ENCODE measurements around the gene MEF2A. TPM values are rescaled to one million over a fixed set of nuclear protein-coding genes. Genes with fewer than 3 reads are reported as not detected.

Gene MEF2A
- total RNA-seq, 4 donors from 2014 or later: 71.9 to 126 (median 103) TPM

DNA sequence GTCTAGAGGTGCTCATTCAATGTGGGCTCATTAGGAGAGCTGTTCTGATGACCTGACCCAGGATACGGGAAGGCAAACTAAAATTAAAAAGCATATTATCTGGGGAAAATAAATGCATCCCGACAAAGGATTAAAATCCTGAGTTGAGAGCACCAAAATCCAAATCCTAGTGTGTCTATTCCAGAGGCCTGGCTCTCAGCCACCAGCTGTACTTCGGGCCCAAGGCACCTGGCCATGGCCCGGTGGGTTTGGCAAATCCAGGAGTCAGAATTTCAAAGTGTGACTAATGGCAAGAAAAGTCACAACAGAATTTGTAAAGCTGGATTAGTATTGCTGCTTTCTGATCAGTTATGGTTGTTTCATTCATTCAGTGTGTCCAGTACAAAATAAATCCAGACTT is 170.1 kb downstream of the MEF2A start:
- DNase-seq (ENCODE audit: low spot score in 2 of 2): no peak
- intact Hi-C loops (cut with DNase I; ENCODE audit: low total_unique reads): no loop called here
- 69 to 72% methylated on average over 4 of the region's 4 CpGs for WGBS, 2 donors
- TF ChIP-seq, protein P1, sequence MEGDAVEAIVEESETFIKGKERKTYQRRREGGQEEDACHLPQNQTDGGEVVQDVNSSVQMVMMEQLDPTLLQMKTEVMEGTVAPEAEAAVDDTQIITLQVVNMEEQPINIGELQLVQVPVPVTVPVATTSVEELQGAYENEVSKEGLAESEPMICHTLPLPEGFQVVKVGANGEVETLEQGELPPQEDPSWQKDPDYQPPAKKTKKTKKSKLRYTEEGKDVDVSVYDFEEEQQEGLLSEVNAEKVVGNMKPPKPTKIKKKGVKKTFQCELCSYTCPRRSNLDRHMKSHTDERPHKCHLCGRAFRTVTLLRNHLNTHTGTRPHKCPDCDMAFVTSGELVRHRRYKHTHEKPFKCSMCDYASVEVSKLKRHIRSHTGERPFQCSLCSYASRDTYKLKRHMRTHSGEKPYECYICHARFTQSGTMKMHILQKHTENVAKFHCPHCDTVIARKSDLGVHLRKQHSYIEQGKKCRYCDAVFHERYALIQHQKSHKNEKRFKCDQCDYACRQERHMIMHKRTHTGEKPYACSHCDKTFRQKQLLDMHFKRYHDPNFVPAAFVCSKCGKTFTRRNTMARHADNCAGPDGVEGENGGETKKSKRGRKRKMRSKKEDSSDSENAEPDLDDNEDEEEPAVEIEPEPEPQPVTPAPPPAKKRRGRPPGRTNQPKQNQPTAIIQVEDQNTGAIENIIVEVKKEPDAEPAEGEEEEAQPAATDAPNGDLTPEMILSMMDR (IDR thresholded peaks at IDR 0.05): no peak
- TF ChIP-seq POLR2A (IDR thresholded peaks at IDR 0.05): no peak
- no peak overlapping the region for H3K4me3 ChIP-seq (ENCODE audit: low read depth, poor library complexity, severe bottlenecking)

DNA sequence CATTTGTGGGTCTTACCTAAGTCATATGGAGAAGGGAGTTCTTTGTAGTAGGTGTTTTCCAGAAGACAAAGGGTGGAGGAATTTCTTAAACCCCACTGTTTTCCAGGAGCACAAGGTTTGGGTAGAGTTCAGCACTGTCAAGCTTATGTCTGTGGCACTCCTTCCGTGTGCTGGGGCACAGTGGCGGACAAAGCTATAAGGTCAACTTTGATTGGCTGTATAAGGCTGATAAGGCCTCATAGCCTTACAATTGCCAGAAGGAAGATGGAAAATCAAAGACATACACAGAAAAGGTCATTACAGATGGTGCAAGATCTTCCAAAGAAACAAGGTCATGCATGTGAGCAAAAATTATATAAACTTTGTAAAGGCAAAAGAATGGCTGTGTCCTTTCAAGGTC is 170.9 kb downstream of the MEF2A start:
- no peak for TF ChIP-seq POLR2A (IDR thresholded peaks at IDR 0.05)
- TF ChIP-seq, protein P1 (IDR thresholded peaks at IDR 0.05): no peak
- no peak for DNase-seq (ENCODE audit: low spot score in 2 of 2)
- WGBS, 2 donors: 83 to 88% methylated on average over 2 of the region's 2 CpGs
- intact Hi-C loops (cut with DNase I; ENCODE audit: low total_unique reads): no loop called here
- H3K4me3 ChIP-seq (ENCODE audit: low read depth, poor library complexity, severe bottlenecking): no peak overlapping the region

DNA sequence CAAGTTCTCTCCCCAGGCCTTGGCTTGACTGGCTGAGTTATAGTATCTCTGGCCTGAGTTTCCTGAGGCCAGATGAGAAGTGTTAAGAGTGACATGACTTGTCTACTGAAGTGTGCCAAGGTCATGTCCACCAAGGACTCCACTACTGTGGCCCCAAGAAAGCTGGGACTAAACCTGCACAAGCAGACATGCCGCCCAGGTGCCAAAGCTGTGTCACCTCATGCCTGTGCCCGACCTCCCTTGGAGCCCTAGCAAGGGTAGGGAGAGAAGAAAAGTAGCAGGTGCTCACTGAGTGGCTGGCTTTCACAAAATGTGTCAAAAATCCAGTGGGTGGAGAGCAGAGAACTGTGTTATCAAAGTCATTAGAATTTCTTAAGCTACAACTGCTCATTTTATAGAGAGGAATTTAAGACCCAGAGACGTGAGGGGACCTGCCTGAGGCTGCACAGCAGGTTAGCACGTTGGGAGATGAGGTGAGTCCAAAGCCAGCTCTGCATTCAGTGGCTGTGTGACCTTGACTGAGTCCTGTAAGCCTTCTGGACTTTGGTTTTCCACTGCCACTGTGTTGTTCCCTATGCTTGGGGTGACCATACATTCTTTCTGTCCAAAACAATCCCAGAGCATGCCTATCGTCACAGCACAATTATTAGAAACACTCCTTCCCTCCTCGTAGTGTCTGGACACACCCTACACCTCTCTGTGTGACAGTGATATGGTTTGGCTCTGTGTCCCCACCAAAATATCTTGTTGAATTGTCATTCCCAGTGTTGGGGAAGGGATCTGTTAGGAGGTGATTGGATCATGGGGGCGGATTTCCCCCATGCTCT is 172.4 kb downstream of the MEF2A start:
- no peak for DNase-seq (ENCODE audit: low spot score in 2 of 2)
- intact Hi-C loops (cut with DNase I; ENCODE audit: low total_unique reads): no loop called here
- 76 to 83% methylated on average over 7 of the region's 7 CpGs for WGBS, 2 donors
- no peak for TF ChIP-seq POLR2A (IDR thresholded peaks at IDR 0.05)
- TF ChIP-seq, protein P1 (IDR thresholded peaks at IDR 0.05): no peak
- no peak overlapping the region for H3K4me3 ChIP-seq (ENCODE audit: low read depth, poor library complexity, severe bottlenecking)

DNA sequence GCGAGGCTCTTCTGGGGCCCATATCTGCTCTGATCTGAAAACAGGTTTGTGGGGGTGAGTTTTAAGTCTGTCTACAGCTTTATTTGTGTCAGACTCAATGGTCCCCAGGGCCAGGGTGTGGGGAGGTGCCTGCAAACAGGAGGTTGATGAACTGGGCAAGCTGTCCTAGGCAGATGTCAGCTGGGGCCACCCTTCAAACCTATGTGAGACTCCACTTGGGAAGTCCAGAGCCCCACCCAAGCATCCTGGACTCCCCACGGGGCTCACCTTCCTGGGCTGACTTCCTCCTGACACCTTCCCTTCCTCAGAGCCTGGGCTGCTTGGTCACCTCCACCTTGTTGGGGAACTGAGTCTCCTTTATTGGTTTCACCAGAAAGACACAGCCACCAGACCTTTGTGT is 176.1 kb downstream of the MEF2A start:
- intact Hi-C loops (cut with DNase I; ENCODE audit: low total_unique reads): loop anchor here (10.0 kb wide), 1 partner anchor 467 kb away; no protein-coding TSS in a partner anchor
- no peak overlapping the region for H3K4me3 ChIP-seq (ENCODE audit: low read depth, poor library complexity, severe bottlenecking)
- DNase-seq (ENCODE audit: low spot score in 2 of 2): no peak
- TF ChIP-seq, protein P1 (IDR thresholded peaks at IDR 0.05): no peak
- no peak for TF ChIP-seq POLR2A (IDR thresholded peaks at IDR 0.05)
- 66 to 86% methylated on average over 2 of the region's 2 CpGs for WGBS, 2 donors

DNA sequence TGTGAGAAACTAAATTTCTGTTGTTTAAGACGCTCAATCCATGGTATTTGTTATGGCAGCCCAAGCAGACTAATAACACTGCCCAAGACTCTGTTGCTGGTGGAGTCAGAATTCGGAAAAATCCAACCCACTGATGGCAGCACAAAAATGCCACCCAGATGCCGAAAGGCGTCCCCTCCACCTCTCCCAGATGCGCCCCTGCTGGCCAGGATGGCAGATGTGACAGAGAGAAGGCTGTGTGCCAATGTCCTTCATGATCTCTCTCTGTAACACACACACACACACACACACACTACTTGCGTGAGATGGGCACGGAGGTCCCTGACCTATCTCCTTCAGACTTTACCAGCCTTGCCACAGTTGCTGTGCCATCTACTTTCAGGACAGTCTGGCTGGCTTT is 178.4 kb downstream of the MEF2A start:
- 93 to 95% methylated on average over 5 to 7 of the region's 7 CpGs for WGBS, 2 donors

More for the DNA sequence above, 178.4 kb downstream of the MEF2A start:
- TF ChIP-seq, protein P1 (IDR thresholded peaks at IDR 0.05): no peak
- no peak for TF ChIP-seq POLR2A (IDR thresholded peaks at IDR 0.05)
- intact Hi-C loops (cut with DNase I; ENCODE audit: low total_unique reads): loop anchor here (10.0 kb wide), 1 partner anchor 469 kb away; no protein-coding TSS in a partner anchor
- no peak for DNase-seq (ENCODE audit: low spot score in 2 of 2)
- H3K4me3 ChIP-seq (ENCODE audit: low read depth, poor library complexity, severe bottlenecking): no peak overlapping the region

Data from lower leg skin (tissue), 4 donors.